NCI-H2107 (cell line): ENCODE measurements around the gene IFI35.
"Not testable (repeated sequence)": the region's sequence is repeated elsewhere in the genome, so short reads cannot be mapped to it uniquely, and the experiment has no call there.

ENCODE experiments used
- DNase-seq: peaks from one replicate; lab custom pipeline; 2025; lab: John Stamatoyannopoulos, UW

IFI35 gene

GRCh38 chr17:43024407-43025289 is 18.1 kb downstream of the IFI35 start, which contains the start of gene RND2:
TSS of gene RND2 (plus strand) at chr17:43025231. CDS start at chr17:43025348, 117 bp downstream.
- DNase-seq = peak; percentile 75

- DNase-seq = no peak
Observed at GRCh38 chr17:43025290-43025657, 18.7 kb downstream of the IFI35 start.

- DNase-seq = no peak
Observed at GRCh38 chr17:43025766-43026537, 19.4 kb downstream of the IFI35 start.

- DNase-seq = no peak
Observed at GRCh38 chr17:43026595-43026994, 20.0 kb downstream of the IFI35 start.

GRCh38 chr17:43027091-43028032 is 20.8 kb downstream of the IFI35 start:
- DNase-seq = no peak

- no peak for DNase-seq
Observed at GRCh38 chr17:43028221-43028861, 21.8 kb downstream of the IFI35 start.

- DNase-seq = no peak
Observed at GRCh38 chr17:43030137-43030767, 23.7 kb downstream of the IFI35 start.

GRCh38 chr17:43031666-43032065 is 25.1 kb downstream of the IFI35 start:
- no peak for DNase-seq

GRCh38 chr17:43033948-43034881 is 27.6 kb downstream of the IFI35 start:
- DNase-seq = no peak

GRCh38 chr17:43034894-43035293 is 28.3 kb downstream of the IFI35 start:
- DNase-seq = no peak

- no peak for DNase-seq
Observed at GRCh38 chr17:43039646-43040045, 33.1 kb downstream of the IFI35 start.

- no peak for DNase-seq
Observed at GRCh38 chr17:43040655-43041054, 34.1 kb downstream of the IFI35 start.

GRCh38 chr17:43042025-43042628 is 35.5 kb downstream of the IFI35 start:
- DNase-seq = no peak

GRCh38 chr17:43043307-43043706 is 36.7 kb downstream of the IFI35 start:
- no peak for DNase-seq

- no peak for DNase-seq
Observed at GRCh38 chr17:43044024-43044423, 37.4 kb downstream of the IFI35 start.

- DNase-seq = no peak
Observed at GRCh38 chr17:43051969-43052368, 45.4 kb downstream of the IFI35 start.

- not testable (repeated sequence) for DNase-seq
Observed at GRCh38 chr17:43053008-43053407, 46.4 kb downstream of the IFI35 start.

- no peak for DNase-seq
Observed at GRCh38 chr17:43056051-43056450, 49.5 kb downstream of the IFI35 start.

GRCh38 chr17:43062984-43063638 is 56.5 kb downstream of the IFI35 start:
- no peak for DNase-seq
